ENCODE data around the gene ZNF496. TPM values are rescaled to one million over a fixed set of nuclear protein-coding genes. Genes with fewer than 3 reads are reported as not detected.

ZNF496 gene
- total and polyA plus RNA-seq, 9 of the 15 experiments (the other 6 are each of a cell fraction or from before 2014, with no cell fraction given) = 4.3 to 54.0 (median 31.3) TPM

DNA sequence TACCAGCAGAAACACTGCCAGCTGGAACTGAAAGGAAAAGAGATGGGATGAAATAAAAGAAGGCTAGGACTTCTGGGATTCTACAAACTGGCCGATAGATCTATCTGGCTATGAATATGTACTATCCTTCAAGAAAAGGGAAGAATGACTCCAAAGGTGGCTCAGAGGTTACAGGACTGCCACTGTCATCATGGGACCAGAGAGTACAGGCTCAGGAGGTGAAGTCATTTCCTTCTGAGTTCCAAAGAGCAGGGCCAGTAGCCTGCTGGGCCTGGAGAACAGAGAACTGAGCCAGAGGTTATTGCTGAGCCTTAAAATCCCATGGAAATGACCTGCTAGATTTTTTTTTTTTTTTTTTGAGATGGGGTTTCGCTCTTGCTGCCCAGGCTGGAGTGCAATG is 27.6 kb downstream of the ZNF496 start:
- 90% methylated on average over 1 of the region's 2 CpGs for WGBS (ENCODE audit: insufficient coverage, low coverage, missing lambda C conversion rate)
- no peak for ATAC-seq
- Histone ChIP-seq H3K27me3 (ENCODE audit: control insufficient read depth in 2 of 2, insufficient read depth in 2 of 2, low read length in 2 of 2) (no peaks in the 10 kb centered on the region; a peak in 1 of 5 replicates), H3K79me2 (ENCODE audit: control insufficient read depth, insufficient read depth, low read length) (no peaks in the 10 kb centered on the region), H3K9me1 (ENCODE audit: control insufficient read depth, insufficient read depth, low read length) (no peaks in the 10 kb centered on the region), H3K4me2 (ENCODE audit: insufficient read depth, low read length) (no peak overlapping the region), H3K27ac (ENCODE audit: extremely low read depth, low read depth, low read length) (no peak overlapping the region), H3K4me3 (no peak overlapping the region), H3K4me1 (replicated peaks in 1 of 2; ENCODE audit: control insufficient read depth in 2 of 2, insufficient read depth in 2 of 2, low read length in 2 of 2) (peaks cover 0 to 6% of the 10 kb centered on the region in 2 experiments; a peak in 1 of 5 replicates), H4K20me1 (replicated peaks; ENCODE audit: control insufficient read depth, insufficient read depth, low read length) (no peaks in the 10 kb centered on the region), H3K36me3 (ENCODE audit: control insufficient read depth, insufficient read depth, low read length) (peaks cover 94% of the 10 kb centered on the region; the same call in 2 of the 3 replicates), H3K9me3 (replicated peaks; ENCODE audit: control insufficient read depth, insufficient read depth, low read depth, low read length) (no peaks in the 10 kb centered on the region), H2AFZ (ENCODE audit: low read depth, low read length) (no peak overlapping the region), H3K9ac (ENCODE audit: insufficient read depth in 1 of 2, low read depth in 2 of 2, low read length in 2 of 2) (no peak overlapping the region)
- BruUV-seq (replicated peaks) = no TSS peak
- POLR2A ChIA-PET = interaction anchor here (1.9 kb wide), 1 partner anchor 9 kb away, joined by 4 read pairs; no protein-coding TSS in a partner anchor
- DNase-seq (ENCODE audit: extremely low read depth in 1 of 4, low spot score in 3 of 4) = no peak
- intact Hi-C loops (cut with micrococcal nuclease) = no loop called here
- CTCF ChIA-PET (ENCODE audit: low intra/inter-chr PET ratio) = no interaction called here
- in situ Hi-C loops (cut with MboI) = no loop called here
- no peak for FAIRE-seq
- no peak for TF ChIP-seq STAT6 (CRISPR knock-in tag; IDR thresholded peaks at IDR 0.05)
- TF ChIP-seq HLTF (IDR thresholded peaks at IDR 0.05) = no peak
- no peak for TF ChIP-seq CEBPG (CRISPR knock-in tag; IDR thresholded peaks at IDR 0.05)
- TF ChIP-seq CEBPG (tag; conservative IDR thresholded peaks at IDR 0.05 in 1 of 2, IDR thresholded peaks at IDR 0.05 in 1 of 2) = no peak
- TF ChIP-seq SAFB2 (IDR thresholded peaks at IDR 0.05; ENCODE audit: borderline replicate concordance, low read depth, low read length, severe bottlenecking) = no peak
- no peak for TF ChIP-seq ZNF224 (CRISPR knock-in tag; IDR thresholded peaks at IDR 0.05)
- no peak for TF ChIP-seq LEF1 (IDR thresholded peaks at IDR 0.05)
- no peak for TF ChIP-seq FOXP4 (CRISPR knock-in tag; IDR thresholded peaks at IDR 0.05; ENCODE audit: borderline replicate concordance)
- TF ChIP-seq SUPT5H (IDR thresholded peaks at IDR 0.05) = no peak
- TF ChIP-seq, protein P1, sequence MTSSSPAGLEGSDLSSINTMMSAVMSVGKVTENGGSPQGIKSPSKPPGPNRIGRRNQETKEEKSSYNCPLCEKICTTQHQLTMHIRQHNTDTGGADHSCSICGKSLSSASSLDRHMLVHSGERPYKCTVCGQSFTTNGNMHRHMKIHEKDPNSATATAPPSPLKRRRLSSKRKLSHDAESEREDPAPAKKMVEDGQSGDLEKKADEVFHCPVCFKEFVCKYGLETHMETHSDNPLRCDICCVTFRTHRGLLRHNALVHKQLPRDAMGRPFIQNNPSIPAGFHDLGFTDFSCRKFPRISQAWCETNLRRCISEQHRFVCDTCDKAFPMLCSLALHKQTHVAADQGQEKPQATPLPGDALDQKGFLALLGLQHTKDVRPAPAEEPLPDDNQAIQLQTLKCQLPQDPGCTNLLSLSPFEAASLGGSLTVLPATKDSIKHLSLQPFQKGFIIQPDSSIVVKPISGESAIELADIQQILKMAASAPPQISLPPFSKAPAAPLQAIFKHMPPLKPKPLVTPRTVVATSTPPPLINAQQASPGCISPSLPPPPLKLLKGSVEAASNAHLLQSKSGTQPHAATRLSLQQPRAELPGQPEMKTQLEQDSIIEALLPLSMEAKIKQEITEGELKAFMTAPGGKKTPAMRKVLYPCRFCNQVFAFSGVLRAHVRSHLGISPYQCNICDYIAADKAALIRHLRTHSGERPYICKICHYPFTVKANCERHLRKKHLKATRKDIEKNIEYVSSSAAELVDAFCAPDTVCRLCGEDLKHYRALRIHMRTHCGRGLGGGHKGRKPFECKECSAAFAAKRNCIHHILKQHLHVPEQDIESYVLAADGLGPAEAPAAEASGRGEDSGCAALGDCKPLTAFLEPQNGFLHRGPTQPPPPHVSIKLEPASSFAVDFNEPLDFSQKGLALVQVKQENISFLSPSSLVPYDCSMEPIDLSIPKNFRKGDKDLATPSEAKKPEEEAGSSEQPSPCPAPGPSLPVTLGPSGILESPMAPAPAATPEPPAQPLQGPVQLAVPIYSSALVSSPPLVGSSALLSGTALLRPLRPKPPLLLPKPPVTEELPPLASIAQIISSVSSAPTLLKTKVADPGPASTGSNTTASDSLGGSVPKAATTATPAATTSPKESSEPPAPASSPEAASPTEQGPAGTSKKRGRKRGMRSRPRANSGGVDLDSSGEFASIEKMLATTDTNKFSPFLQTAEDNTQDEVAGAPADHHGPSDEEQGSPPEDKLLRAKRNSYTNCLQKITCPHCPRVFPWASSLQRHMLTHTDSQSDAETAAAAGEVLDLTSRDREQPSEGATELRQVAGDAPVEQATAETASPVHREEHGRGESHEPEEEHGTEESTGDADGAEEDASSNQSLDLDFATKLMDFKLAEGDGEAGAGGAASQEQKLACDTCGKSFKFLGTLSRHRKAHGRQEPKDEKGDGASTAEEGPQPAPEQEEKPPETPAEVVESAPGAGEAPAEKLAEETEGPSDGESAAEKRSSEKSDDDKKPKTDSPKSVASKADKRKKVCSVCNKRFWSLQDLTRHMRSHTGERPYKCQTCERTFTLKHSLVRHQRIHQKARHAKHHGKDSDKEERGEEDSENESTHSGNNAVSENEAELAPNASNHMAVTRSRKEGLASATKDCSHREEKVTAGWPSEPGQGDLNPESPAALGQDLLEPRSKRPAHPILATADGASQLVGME (CRISPR knock-in tag; IDR thresholded peaks at IDR 0.05) = no peak
- TF ChIP-seq U2AF2 (optimal IDR thresholded peaks at IDR 0.05; ENCODE audit: low read depth, low read length) = no peak
- TF ChIP-seq RBM14 (IDR thresholded peaks at IDR 0.05; ENCODE audit: borderline replicate concordance, insufficient read depth, low read depth, low read length) = no peak
- TF ChIP-seq ZNF76 (CRISPR knock-in tag; IDR thresholded peaks at IDR 0.05; ENCODE audit: borderline replicate concordance) = no peak
